Activated CD4-positive, alpha-beta T cell treated with anti-CD3 and anti-CD28 coated beads for 48 hours (primary cell): ENCODE measurements around the gene CMTM1.
"Not testable (repeated sequence)": the region's sequence is repeated elsewhere in the genome, so short reads cannot be mapped to it uniquely, and the experiment has no call there.

Experiments
- DNase-seq: peaks from one replicate; pipeline ENCODE4 v3.0.0-alpha.2; 2020

Gene CMTM1

DNA sequence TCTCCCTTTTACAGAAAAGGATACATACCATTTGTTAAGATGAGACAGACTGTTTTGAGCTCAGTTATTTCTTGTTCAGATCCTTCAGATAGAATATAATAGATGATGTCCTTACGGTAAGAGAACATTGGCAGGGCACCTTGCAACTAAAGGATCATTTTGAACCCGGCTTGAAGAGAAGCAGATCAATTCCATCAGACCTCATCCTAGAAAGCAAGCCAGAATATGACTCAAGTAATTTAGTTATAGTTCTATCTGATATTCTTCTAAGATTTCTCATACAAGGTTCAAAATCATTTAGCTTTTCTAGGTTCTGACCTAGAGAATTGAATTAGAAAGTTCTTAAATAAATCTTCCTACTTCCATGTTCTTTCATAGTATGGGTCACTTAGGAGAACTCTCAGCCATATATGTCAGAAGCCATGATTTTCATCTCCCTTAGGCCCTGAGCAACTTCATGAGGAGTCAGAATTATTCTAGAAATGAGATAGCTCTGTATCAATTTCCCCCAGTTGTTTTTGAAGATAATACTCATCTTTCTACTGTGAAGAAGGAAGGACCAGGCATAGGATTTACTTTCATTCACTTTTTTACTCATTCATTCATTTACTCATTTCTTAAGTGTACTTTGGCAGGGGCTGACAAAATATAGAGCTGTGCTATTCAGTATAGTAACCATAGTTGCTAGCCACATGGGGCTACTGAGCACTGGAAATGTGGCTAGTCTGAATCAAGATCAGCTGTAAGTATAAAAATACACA lies 2.5 kb upstream of the CMTM1 start:
- no peak for DNase-seq

DNA sequence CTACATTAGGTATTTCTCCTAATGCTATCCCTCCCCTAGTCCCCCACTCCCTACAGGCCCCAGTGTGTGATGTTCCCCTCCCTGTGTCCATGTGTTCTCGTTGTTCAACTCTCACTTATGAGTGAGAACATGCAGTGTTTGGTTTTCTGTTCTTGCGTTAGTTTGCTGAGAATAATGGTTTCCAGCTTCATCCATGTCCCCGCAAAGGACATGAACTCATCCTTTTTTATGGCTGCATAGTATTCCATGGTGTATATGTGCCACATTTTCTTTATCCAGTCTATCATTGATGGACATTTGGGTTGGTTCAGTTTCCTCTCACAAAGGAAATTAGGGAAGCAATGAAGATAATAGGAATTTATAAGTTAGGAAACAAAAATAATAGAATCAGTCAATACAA lies 1.0 kb downstream of the CMTM1 start:
- not testable (repeated sequence) for DNase-seq

DNA sequence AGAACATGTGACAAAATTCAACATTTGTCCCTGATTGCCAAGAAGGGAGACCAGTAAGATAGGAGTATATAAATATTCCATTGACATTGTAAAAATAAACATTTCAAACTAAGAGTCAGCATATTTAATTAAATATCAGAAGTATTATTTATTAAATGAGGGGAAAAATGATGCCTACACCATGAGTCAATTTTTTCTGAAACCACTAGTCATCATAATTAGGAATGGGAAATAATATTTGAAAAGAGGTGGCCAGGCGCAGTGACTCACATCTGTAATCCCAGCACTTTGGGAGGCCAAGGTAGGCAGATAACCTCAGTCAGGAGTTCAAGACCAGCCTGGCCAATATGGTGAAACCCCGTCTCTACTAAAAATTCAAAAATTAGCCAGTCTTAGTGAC lies 2.1 kb downstream of the CMTM1 start:
- no peak for DNase-seq

DNA sequence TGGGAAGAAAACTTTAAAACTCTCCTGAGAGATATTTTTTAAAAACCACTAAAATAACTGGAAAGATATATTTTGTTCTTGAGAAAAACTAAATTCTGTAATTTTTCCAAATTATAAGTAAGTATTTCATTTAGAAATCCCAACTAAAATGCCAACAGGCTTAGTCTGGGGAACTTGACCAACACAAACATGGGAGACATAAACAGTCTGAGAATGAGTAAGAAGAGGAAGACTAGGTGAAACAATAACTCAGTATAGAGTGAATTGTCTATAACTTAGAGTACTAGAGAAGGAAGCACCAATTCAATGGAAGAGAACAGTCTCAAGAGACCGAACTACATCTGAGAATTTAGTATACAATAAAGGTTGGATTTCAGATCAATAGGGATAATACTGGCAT lies 2.9 kb downstream of the CMTM1 start:
- no peak for DNase-seq

DNA sequence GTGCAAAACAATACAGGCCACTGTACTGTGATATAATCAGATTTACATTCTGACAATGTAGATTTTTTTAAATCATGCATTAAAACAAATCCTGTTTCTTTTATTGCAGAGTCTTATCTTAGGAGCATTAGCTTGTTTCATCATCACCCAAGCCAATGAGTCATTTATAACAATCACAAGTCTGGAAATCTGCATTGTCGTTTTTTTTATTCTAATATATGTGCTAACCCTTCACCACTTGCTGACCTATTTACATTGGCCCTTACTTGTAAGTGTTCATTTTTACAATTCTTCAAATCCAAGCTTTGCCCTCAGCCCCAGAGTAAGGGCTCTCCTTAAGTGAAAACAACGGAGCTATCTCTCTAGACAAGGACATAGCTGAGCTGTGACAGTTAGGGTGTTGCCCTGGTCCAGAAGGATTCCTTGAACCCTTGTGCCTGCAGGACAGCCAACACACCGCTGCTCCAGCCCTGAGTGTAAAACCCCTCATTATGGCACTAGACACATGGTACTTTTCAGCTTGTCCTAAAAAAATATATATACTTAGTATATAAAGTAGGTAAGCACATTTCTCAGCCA lies 3.7 kb downstream of the CMTM1 start:
- DNase-seq: no peak

DNA sequence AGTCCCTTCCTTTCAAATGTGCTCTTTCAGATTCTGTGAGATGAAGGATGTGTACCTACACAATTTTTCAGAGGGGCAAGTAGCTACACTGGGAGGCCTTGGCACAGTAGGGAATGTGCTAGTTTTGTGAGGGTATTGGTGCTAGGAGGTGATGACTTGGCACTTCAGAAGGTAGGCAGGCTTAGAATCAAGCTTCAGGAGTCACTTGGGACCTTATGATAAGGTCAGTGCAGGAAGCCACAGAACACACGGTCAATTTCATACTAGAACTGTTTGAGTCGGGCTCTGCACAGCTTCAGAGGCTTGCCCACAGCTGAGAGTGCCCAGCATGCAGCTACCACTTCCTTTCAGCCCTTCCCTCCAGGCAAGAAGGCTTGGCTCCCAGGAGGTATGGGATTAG lies 6.1 kb downstream of the CMTM1 start:
- DNase-seq: no peak

DNA sequence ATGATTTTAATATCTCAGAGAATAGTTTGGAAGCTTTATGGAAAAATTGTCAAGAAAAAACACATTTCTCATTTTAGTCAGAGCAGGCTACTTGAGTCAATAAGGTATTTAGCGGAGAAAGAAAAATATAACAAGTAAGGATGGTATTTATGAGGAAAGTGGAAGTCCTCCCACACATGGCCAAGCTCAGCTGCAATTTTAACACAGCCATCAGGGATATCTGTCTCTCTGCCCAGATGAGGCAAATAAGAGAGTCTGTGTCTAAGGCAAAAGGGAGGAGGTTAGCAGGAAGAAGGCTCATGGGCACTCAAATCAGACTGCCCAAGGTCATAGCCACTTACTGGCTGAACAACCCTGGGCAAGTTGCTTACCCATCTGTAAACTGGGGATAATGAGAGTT lies 7.8 kb downstream of the CMTM1 start:
- no peak for DNase-seq

DNA sequence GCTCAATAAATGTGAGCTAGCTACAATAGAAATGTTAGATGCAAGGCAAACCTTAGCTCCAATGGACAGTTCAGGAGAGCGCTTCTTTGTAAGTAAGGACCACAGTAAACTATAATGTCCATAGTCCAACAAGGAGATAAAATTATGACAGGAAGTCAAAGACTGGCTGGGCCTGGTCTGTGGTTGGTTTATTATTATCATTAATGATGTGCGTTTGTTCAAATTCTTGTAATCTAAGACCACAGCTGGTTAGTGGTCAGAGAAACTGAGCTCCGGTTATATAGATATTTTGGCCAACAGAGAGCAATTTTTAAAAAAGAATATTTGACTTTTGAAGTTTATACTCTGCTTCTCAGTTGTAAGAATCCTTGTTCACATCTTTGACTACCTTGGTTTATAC lies 8.3 kb downstream of the CMTM1 start:
- no peak for DNase-seq

DNA sequence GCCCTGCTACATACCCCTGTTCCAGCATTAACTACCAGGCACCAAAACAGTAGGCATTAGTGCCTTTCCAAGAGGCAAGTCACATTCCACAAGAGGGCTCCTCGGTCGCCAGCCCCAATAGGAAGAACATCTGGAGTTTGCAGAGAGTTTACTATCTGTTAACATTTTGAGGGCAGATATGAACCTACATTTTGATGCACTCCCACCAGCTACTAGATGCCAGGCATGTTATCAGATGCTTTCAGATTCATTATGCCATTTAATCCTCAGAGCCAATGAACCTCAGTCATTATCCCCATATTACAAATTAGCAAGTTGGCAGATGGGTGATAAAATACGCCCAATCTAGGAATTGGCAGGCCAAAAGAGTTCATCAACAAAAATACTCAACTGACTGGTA lies 8.8 kb downstream of the CMTM1 start:
- DNase-seq: no peak

DNA sequence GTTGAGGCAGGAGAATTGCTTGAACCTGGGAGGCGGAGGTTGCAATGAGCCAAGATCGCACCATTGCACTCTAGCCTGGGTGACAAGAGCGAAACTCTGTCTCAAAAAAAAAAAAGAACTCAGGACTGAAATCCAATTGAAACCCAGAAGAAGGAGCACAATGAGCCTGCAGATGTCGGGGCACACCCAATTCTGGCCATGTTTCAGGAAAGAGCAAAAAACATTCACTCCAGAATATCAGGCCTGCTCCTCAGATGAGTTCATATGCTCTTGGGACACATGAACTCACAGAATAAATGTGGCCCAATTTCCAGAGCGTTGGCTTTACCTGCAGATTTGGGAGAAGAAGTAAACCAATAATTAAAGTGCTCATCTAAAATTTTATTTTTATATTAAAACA lies 10.1 kb downstream of the CMTM1 start:
- no peak for DNase-seq

DNA sequence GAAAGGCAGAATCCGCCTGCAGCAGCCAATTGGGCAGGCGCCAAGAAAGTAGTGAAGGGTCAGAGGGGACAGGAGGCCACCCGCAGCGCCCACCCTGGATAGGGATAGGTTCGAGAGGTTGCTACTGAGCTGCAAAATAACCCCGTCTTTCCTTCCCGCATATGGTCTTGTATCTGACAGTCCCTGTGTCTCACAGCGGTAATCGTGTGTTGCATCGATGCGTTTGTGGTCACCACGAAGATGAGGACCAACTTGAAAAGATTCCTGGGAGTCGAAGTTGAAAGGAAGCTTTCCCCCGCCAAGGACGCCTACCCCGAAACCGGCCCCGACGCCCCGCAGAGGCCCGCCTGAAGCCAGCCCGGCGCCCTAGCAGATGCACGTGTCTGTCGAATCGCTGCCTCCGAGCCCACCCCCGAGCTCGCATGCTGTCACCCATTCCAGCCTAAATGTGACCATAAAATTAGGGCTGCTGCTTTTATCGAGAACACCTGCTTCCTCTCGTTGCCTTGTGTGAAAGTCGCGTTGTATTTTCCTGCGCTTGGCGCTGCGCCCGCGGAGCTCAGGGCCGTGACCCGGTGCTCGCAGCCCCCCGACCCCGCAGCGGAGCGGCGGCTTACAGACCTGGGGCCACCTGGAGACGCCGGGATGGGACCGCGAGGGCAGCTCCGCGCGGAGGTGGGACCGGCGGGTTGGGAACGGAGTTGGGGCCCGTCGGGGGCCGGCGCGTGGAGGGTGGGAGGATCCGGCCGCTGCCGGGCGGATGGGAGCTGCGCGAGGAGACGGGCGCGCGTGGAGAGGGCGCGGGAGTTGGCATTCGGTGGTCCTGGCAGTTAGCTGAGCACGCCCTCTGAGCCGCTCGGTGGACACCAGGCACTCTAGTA lies 12.7 kb downstream of the CMTM1 start, which contains the start of gene CMTM2:
Gene CMTM2, plus strand, starts transcription at position 813 of the 881 bp plus-strand sequence. CDS start 145 bp downstream, outside the sequence.
- no peak for DNase-seq

DNA sequence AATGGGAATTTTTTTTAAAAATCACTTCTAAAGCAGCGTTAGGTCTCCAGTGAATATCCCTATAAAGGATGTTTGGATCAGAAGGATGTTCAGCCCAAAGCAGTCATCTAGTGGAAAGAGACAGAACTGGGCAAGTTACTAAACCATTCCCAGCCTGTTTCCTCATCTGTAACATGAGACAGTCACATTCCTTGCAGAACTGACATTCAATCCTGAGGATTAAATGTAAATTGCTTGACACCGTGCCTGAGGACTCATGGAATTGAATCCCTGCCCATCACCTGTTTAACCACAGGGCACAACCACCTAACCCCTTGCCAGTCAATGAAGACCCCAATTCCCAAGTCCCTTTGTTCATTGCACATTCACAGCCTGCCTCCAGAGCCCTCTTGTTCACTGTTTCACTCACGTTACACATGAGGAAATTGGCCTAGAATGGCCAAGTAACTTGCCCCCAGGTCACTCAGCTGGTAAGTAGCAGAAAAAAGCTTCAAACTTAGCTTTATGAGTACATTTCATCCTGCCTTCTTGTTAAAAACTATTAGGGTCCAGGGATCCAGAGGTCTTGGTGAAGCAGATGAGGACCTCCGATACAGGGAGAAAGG lies 14.5 kb downstream of the CMTM1 start:
- DNase-seq: no peak

DNA sequence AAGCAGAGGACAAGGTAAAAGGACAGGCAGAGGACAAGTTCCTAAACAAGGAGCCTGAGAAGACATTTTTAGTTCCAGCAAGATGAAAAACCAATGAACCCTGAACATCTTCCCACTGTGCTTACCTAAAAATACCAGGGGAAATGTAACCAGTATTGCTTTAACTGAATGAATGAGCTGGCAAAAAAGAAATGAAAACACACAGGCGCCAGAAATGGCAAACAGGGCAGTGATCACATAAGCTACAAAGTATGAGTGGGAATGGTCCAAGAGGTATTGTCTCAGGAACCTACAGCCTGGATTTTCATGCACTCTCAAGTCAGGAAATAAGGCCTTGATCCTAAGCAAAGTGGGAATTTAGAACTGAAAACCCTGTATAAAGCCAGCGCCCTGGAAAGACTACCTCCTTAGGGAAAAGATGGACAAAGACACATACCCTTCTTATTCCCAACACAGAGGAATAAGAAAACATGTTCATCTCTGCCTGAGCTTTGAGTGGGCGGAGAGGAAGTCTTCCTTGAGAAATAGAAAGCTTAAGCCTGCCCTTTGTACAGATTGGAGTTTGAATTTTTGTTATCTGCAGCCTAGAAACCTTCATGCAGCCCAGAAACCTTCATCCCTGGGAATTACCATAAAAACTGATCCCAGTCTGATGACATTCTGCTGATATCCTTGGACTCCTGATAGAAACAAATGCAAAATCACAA lies 15.2 kb downstream of the CMTM1 start:
- DNase-seq: no peak

DNA sequence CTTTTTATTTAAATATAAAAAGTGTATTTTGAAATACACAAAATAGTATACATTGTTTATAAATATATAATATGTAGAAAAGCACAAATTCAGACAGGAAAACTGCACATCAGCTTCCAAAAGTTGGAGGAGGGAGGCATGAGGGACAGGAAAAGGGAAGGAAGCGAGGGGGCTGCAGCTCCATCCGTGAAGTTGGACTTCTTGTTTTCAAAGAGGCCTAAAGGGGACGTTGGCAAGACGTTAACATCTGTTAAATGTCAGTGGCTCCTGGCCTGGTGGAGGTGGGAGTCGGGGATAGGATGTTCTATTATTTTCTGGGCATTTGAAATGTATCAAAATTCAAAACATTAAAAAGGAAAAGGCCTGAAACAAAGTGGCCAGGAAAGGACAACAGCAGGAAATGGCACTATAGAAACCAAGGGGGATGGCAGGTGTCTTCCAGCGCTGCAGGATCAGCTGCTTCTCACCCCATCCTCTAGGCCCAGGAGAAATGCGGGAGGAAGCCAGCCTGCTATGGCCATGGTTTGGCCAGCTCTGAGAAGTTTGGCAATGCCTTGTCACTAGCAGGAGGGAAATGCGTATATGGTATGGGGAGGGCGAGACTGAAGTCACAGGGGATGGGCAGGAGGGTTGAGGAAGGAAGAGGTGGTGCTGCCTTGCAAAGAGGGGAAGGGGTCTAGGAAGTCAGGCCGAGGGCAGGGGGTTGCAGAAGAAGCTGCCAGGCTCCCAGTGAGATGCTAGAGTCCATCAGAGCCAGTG lies 19.4 kb downstream of the CMTM1 start:
- DNase-seq: no peak

DNA sequence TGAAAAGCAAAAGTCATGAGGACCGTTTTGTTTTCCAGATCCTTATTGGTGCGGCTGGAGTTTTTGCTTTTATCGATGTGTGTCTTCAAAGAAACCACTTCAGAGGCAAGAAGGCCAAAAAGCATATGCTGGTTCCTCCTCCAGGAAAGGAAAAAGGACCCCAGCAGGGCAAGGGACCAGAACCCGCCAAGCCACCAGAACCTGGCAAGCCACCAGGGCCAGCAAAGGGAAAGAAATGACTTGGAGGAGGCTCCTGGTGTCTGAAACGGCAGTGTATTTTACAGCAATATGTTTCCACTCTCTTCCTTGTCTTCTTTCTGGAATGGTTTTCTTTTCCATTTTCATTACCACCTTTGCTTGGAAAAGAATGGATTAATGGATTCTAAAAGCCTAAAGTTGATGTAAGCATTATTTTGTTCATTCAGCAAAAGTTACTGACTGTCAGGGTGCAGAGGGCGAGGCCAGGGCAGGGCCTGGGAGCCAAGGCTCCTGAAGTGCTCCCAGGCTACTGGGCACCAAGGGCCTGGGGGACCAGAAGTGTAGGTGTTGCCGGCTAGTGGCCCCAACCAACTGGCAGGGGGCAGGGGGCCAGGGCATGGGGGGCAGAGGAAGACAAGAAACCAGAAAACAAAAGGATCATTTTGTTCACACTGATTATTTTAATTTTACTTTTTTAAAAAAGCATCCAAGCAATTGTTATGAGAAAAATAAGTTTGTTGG lies 21.8 kb downstream of the CMTM1 start:
- no peak for DNase-seq

DNA sequence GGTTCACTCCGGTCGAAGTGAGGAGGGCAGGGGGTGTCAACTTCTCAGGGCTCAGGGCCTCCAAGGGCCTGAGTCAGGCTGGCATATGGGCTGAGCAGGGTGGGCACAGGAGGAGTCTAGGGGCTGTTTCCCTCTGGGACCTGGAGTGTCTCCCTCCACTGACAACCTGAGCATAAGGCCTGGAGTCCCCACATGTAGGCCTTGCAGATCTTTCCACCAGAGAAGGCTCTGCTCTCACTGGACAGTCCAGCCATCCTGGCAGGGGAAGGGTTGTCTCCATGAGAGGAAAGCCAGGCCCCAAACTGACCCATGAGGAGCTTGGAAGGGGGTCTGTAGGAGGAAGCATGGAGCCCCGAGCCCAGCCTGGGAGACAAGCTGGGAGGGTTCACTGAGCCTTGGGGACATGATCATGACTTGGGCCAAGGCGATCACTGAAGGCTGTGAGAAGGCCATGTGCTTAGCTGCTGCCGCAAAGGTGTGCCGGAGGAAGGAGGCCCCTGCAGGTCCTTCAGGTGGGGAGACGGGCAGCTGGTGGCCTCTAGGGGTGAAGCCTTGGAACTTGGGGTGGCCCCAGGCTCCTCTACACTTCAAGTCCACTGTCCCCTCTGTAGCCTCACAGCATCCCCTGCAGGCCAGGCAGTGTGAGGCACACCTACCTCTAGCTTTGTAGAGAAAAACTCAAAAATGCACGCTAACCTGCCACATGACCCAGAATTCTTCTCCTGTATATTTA lies 22.9 kb downstream of the CMTM1 start:
- DNase-seq: peak; percentile 77

DNA sequence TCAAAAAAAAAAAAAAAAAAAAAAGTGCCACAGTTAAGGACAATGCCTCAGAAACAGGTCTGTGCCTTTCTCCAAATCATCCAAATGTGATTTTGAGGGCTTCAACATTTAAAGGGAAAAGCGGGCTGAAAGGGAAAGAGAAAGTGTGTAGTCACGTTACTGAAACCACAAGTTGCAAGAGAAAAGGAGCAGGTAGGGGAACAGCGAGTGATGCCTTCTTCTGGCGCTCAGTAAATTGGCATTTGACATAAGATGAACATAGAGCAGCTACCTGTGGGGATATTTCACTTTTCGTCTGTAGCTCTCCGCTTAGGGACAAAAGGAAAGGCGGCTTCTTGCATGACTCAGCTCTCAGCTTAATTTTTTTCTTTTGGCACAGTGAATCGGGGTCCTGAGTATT lies 24.1 kb downstream of the CMTM1 start:
- DNase-seq: no peak

DNA sequence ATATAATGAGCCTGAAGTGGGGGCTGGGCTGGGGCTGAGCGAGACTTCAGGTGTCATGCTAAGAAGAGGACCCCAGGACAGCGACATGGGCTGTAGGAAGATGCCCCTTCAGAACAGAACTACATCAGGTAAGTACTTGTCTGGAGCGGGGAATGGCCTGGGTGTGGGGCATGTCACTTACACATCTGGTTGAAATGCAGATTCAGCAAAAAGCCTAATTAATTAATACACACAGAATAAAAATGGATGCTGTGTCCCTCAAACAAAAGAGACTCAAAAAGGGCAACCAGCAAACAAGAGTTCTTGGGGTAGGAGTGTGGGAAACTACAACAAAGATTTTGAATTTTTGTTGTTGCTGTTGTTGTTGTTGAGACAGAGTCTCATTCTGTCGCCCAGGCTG lies 24.8 kb downstream of the CMTM1 start:
- no peak for DNase-seq

DNA sequence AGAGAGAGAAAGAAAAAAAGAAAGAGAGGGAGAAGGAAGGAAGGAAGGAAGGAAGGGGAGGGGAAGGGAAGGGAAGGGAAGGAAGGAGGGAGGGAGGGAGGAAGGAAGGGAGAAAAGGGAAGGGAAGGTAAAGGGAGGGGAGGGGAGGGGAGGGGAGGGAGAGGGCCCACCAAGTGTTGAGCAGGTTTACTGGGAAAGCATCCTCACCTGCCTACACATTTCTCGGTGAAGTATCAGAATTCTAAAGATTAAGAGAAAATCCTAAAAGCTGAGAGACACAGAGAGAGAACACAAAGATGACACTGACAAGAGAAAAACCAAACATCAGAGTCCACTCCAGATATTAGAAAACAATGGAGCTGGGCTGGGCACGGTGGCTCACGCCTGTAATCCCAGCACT lies 26.0 kb downstream of the CMTM1 start:
- DNase-seq: no peak

DNA sequence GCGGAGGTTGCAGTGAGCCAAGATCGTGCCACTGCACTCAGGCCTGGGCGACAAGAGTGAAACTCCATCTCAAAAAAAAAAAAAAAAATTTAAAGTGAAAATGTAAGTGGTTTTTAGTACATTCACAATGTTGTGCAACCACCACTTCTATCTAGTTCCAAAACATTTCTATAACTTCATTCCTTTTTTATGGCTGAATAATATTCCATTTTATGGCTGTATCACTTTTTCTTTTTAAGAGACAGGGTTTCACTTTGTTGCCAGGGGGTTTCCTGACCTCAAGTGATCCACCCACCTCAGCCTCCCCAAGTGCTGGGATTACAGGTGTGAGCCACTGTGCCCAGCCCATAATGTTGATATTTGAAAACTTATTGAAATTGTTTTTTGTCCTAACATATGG lies 26.6 kb downstream of the CMTM1 start:
- no peak for DNase-seq

DNA sequence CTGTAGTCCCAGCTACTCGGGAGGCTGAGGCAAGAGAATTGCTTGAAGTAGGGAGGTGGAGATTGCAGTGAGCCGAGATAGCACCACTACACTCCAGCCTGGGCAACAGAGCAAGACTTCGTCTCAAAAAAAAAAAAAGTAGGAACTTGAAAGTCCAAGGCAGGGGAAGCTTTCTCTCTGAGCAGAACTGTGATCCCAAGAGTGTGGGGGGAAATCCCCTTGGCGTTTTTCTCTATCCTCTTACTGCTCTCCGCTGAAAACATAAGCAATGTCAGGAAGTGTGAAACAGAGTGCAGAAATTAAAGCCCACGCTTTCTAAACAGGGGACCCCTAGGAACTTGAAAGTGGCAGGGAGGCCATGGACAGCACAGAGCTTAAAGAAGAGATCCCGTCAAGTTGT lies 28.5 kb downstream of the CMTM1 start:
- no peak for DNase-seq
